Thymus (tissue), 11 donors: ENCODE results near the gene MAST2. TPM values are rescaled to one million over a fixed set of nuclear protein-coding genes. Genes with fewer than 3 reads are reported as not detected.
"Not testable (repeated sequence)": the region's sequence is repeated elsewhere in the genome, so short reads cannot be mapped to it uniquely, and the experiment has no call there.

Experiments used
- DNase-seq, 9 donors: peaks; one replicate each; pipeline ENCODE4 v3.0.0-alpha.2; 2013; ENCODE audit warnings: low spot score in 9 of 9, low read depth in 6 of 9, missing footprints in 1 of 9
- H3K27ac ChIP-seq, 2 donors: one replicate each; pipeline ENCODE4 v1.5.1; 2013; ENCODE audit warnings: control low read depth in 1 of 2, low read depth in 1 of 2, low read length in 1 of 2, mild to moderate bottlenecking in 1 of 2, moderate library complexity in 1 of 2
- H3K27me3 ChIP-seq, 2 donors: one replicate each; pipeline ENCODE4 v1.5.1; 2013; ENCODE audit warnings: low read length in 1 of 2; ENCODE audit not compliant: control insufficient read depth in 2 of 2, insufficient read depth in 1 of 2
- H3K36me3 ChIP-seq, 2 donors: one replicate each; pipeline ENCODE4 v1.5.1; 2013; ENCODE audit warnings: low read length in 1 of 2, mild to moderate bottlenecking in 1 of 2, moderate library complexity in 1 of 2; ENCODE audit not compliant: control insufficient read depth in 2 of 2, insufficient read depth in 2 of 2
- H3K4me1 ChIP-seq, 2 donors: one replicate each; pipeline ENCODE4 v1.5.1; 2013; ENCODE audit warnings: low read length in 2 of 2; ENCODE audit not compliant: control insufficient read depth in 2 of 2, insufficient read depth in 2 of 2
- H3K4me3 ChIP-seq, 2 donors: one replicate each; pipeline ENCODE4 v1.5.1; 2013; ENCODE audit warnings: low read length in 2 of 2, control low read depth in 1 of 2, mild to moderate bottlenecking in 1 of 2
- H3K9me3 ChIP-seq, 2 donors: one replicate each; pipeline ENCODE4 v1.5.1; 2013; ENCODE audit warnings: low read length in 1 of 2, mild to moderate bottlenecking in 1 of 2; ENCODE audit not compliant: control insufficient read depth in 2 of 2, insufficient read depth in 1 of 2
- WGBS: extraction: QIAGEN DNeasy Blood & Tissue Kit; methylation state at CpG from one replicate; pipeline ENCODE4 v1.1.7; 2013; 5-methylcytosine and 5-hydroxymethylcytosine counted together
- polyA plus RNA-seq: library from polyadenylated mRNA; stranded (reverse); fragments of 200-250 nt; gene quantifications from one replicate; pipeline ENCODE4 v1.2.3, GENCODE V29; 2013
- total RNA-seq: library from RNA; stranded (reverse); fragments of 120-200 nt; gene quantifications from one replicate; pipeline ENCODE4 v1.2.4, GENCODE V29; 2013
- donor health status: healthy.

MAST2 gene
- total and polyA plus RNA-seq, 2 donors: 3.4 to 8.8 TPM

- DNase-seq: peak in 1 of 9 donors; percentile 16
- H3K9me3 ChIP-seq: no peaks in the 10 kb centered on the region
- no peaks in the 10 kb centered on the region for H3K36me3 ChIP-seq
- no peaks in the 10 kb centered on the region for H3K27me3 ChIP-seq
- H3K4me3 ChIP-seq: no peak overlapping the region
- no peaks in the 10 kb centered on the region for H3K4me1 ChIP-seq
- no peak overlapping the region for H3K27ac ChIP-seq
These were observed 40.1 kb downstream of the MAST2 start for GRCh38 chr1:45843474-45843905.

GRCh38 chr1:45844000-45844399, 40.6 kb downstream of the MAST2 start:
- H3K27me3 ChIP-seq, H3K9me3 ChIP-seq, H3K4me1 ChIP-seq, DNase-seq, H3K4me3 ChIP-seq, H3K36me3 ChIP-seq, H3K27ac ChIP-seq: not testable (repeated sequence)
- 94% methylated on average over 4 of the region's 4 CpGs for WGBS

GRCh38 chr1:45846931-45847330, 43.5 kb downstream of the MAST2 start:
- Histone ChIP-seq H3K9me3 (peaks cover 0 to 3% of the 10 kb centered on the region in 2 donors), H3K4me3 (no peak overlapping the region), H3K27me3 (no peaks in the 10 kb centered on the region), H3K36me3 (no peaks in the 10 kb centered on the region), H3K4me1 (no peaks in the 10 kb centered on the region), H3K27ac (no peak overlapping the region)
- WGBS: 97% methylated on average over 3 of the region's 3 CpGs
- no peak for DNase-seq

GRCh38 chr1:45848097-45848496, 44.7 kb downstream of the MAST2 start:
- Histone ChIP-seq H3K4me3 (no peak overlapping the region), H3K27ac (no peak overlapping the region), H3K9me3 (peaks cover 0 to 3% of the 10 kb centered on the region in 2 donors), H3K4me1 (no peaks in the 10 kb centered on the region), H3K27me3 (no peaks in the 10 kb centered on the region), H3K36me3 (no peaks in the 10 kb centered on the region)
- no peak for DNase-seq
- WGBS: 98% methylated on average over 2 of the region's 2 CpGs

GRCh38 chr1:45848714-45849113, 45.3 kb downstream of the MAST2 start:
- H3K36me3 ChIP-seq: no peaks in the 10 kb centered on the region
- H3K27me3 ChIP-seq: no peaks in the 10 kb centered on the region
- H3K27ac ChIP-seq: no peak overlapping the region
- DNase-seq: no peak
- H3K4me3 ChIP-seq: no peak overlapping the region
- no peaks in the 10 kb centered on the region for H3K4me1 ChIP-seq
- peaks cover 0 to 3% of the 10 kb centered on the region in 2 donors for H3K9me3 ChIP-seq
- 98% methylated on average over 2 of the region's 2 CpGs for WGBS

- Histone ChIP-seq H3K9me3 (peaks cover 0 to 3% of the 10 kb centered on the region in 2 donors), H3K27ac (no peak overlapping the region), H3K27me3 (no peaks in the 10 kb centered on the region), H3K36me3 (no peaks in the 10 kb centered on the region), H3K4me3 (no peak overlapping the region), H3K4me1 (no peaks in the 10 kb centered on the region)
- 78% methylated on average over 2 of the region's 2 CpGs for WGBS
- no peak for DNase-seq
These were observed 46.6 kb downstream of the MAST2 start for GRCh38 chr1:45850017-45850416.

GRCh38 chr1:45854724-45855123, 51.3 kb downstream of the MAST2 start:
- Histone ChIP-seq H3K9me3 (peaks cover 0 to under 1% of the 10 kb centered on the region in 2 donors), H3K4me3 (no peak overlapping the region), H3K4me1 (no peaks in the 10 kb centered on the region), H3K27ac (no peak overlapping the region), H3K36me3 (no peaks in the 10 kb centered on the region), H3K27me3 (no peaks in the 10 kb centered on the region)
- DNase-seq: no peak
- WGBS: 98% methylated on average over 1 of the region's 1 CpG

GRCh38 chr1:45857101-45857700, 53.8 kb downstream of the MAST2 start:
- Histone ChIP-seq H3K4me1 (no peaks in the 10 kb centered on the region), H3K36me3 (no peaks in the 10 kb centered on the region), H3K4me3 (no peak overlapping the region), H3K9me3 (no peaks in the 10 kb centered on the region), H3K27me3 (no peaks in the 10 kb centered on the region), H3K27ac (no peak overlapping the region)
- no peak for DNase-seq

GRCh38 chr1:45857755-45858492, 54.5 kb downstream of the MAST2 start:
- H3K27ac ChIP-seq, H3K9me3 ChIP-seq, H3K36me3 ChIP-seq, H3K27me3 ChIP-seq, H3K4me3 ChIP-seq, DNase-seq, H3K4me1 ChIP-seq: not testable (repeated sequence)
- WGBS: 97% methylated on average over 6 of the region's 6 CpGs
